HepG2 (cell line): ENCODE data around the gene GRM5. TPM values are rescaled to one million over a fixed set of nuclear protein-coding genes. Genes with fewer than 3 reads are reported as not detected.

ENCODE experiments used
- ATAC-seq: fragments of 200-7000 bp; cut with Tn5 transposase; 3 replicates; pipeline ENCODE4 v1.9.1; 2020; ENCODE audit warnings: mild to moderate bottlenecking, moderate library complexity
- BruUV-seq: library from RNA; stranded (reverse); fragments of 400-500 nt; replicated peaks from 2 replicates; lab custom pipeline; 2021; lab: Mats Ljungman, UMichigan
- CTCF ChIA-PET: fragments of 300-600 bp; formaldehyde crosslinking; extraction: SDS; loops from one replicate; lab custom pipeline; 2021; ENCODE audit warnings: low total read pairs, inconsistent platforms, low intra/inter-chr PET ratio; lab: Yijun Ruan, JAX
- POLR2A ChIA-PET: fragments of 350-600 bp; sonication (Branson Sonifier 250); formaldehyde crosslinking; loops from one replicate; lab custom pipeline; 2020; ENCODE audit warnings: antibody characterized with exemption, inconsistent platforms; lab: Yijun Ruan, JAX
- DNase-seq: peaks from one replicate; pipeline ENCODE4 v3.0.0-alpha.2; 2015; ENCODE audit warnings: low spot score
- FAIRE-seq: peaks from 3 replicates; lab custom pipeline; 2011; peaks lifted over from hg19 to GRCh38; lab: Jason Lieb, UNC
- H2AFZ ChIP-seq: one replicate; pipeline ENCODE4 v1.6.1; 2011; ENCODE audit warnings: low read length, inconsistent platforms
- H3K27ac ChIP-seq: fragments of 300-600 bp; 3 replicates; pipeline ENCODE4 v1.8.0; 2011; ENCODE audit warnings: mixed run types, mild to moderate bottlenecking, mixed read lengths, low read length, inconsistent platforms; ENCODE audit not compliant: insufficient read depth; ENCODE audit errors: extremely low read length
- H3K27me3 ChIP-seq, 2 experiments: fragments of 200-600 bp in 1 of 2; 2 replicates in 1 of 2; 3 replicates in 1 of 2; pipeline versions ENCODE4 v1.6.0 to v1.8.0; 2011; ENCODE audit warnings: low read length in 2 of 2, mild to moderate bottlenecking in 2 of 2, moderate library complexity in 2 of 2, inconsistent platforms in 1 of 2; ENCODE audit not compliant: insufficient read depth in 2 of 2, control insufficient read depth in 1 of 2
- H3K36me3 ChIP-seq, 2 experiments: fragments of 200-600 bp in 1 of 2; replicated peaks in 1 of 2; 2 replicates in 1 of 2; 3 replicates in 1 of 2; pipeline versions ENCODE4 v1.5.1 to v1.8.0; 2011; ENCODE audit warnings: low read length in 2 of 2, inconsistent platforms in 1 of 2; ENCODE audit not compliant: insufficient read depth in 2 of 2, control insufficient read depth in 1 of 2
- H3K4me1 ChIP-seq: 2 replicates; pipeline ENCODE4 v1.5.1; 2012; ENCODE audit warnings: low read length, inconsistent platforms; ENCODE audit not compliant: insufficient read depth
- H3K4me2 ChIP-seq: 2 replicates; pipeline ENCODE4 v1.6.0; 2011; ENCODE audit warnings: low read depth, low read length, inconsistent platforms
- H3K4me3 ChIP-seq, 3 experiments: fragments of 200-600 bp in 1 of 3; sonication (generic), shearing (Covaris generic) in 1 of 3; replicated peaks in 1 of 3; 2 replicates each; pipeline ENCODE4 v1.5.1; 2011 to 2016; ENCODE audit warnings: low read length in 3 of 3, inconsistent platforms in 2 of 3, low read depth in 2 of 3, mild to moderate bottlenecking in 2 of 3, control low read depth in 1 of 3, mixed read lengths in 1 of 3; ENCODE audit not compliant: insufficient read depth in 1 of 3
- H3K79me2 ChIP-seq: one replicate; pipeline ENCODE4 v1.6.1; 2011; ENCODE audit warnings: low read length, inconsistent platforms; ENCODE audit not compliant: insufficient read depth
- H3K9ac ChIP-seq: 2 replicates; pipeline ENCODE4 v1.6.0; 2011; ENCODE audit warnings: mild to moderate bottlenecking, low read depth, low read length, inconsistent platforms; ENCODE audit not compliant: insufficient read depth
- H3K9me3 ChIP-seq: 2 replicates; pipeline ENCODE4 v1.5.1; 2012; ENCODE audit warnings: mild to moderate bottlenecking, low read length
- H4K20me1 ChIP-seq: 2 replicates; pipeline ENCODE4 v1.6.0; 2011; ENCODE audit warnings: inconsistent platforms, mild to moderate bottlenecking, low read length, moderate library complexity; ENCODE audit not compliant: insufficient read depth
- ASH2L ChIP-seq: fragments of 300-600, 200-600 bp; sonication (generic); IDR thresholded peaks from 2 replicates; pipeline ENCODE4 v1.7.0; 2017; ENCODE audit warnings: low read depth, mild to moderate bottlenecking, moderate library complexity, mixed read lengths, low read length; ENCODE audit not compliant: insufficient read length
- ATF7 ChIP-seq, 2 experiments: fragments of 450-650 bp in 1 of 2; sonication (generic) in 1 of 2; formaldehyde crosslinking in 1 of 2; IDR thresholded peaks; 2 replicates each; pipeline versions ENCODE4 v1.4.0 to v1.6.1; 2016 to 2020; ENCODE audit warnings: antibody characterized with exemption in 1 of 2, mild to moderate bottlenecking in 1 of 2, missing genetic modification reagents in 1 of 2
- CREB1 ChIP-seq, 2 experiments: fragments of 450-650 bp in 1 of 2; IDR thresholded peaks; 2 replicates each; pipeline ENCODE4 v1.6.1; 2016 to 2017; ENCODE audit warnings: control low read depth in 1 of 2, mild to moderate bottlenecking in 1 of 2, missing compliant biosample characterization in 1 of 2, missing genetic modification characterization in 1 of 2
- IRF2 ChIP-seq: IDR thresholded peaks from 2 replicates; pipeline ENCODE4 v1.6.1; 2018; ENCODE audit warnings: missing genetic modification reagents, missing compliant biosample characterization
- ISX ChIP-seq: sonication (generic); formaldehyde crosslinking; conservative IDR thresholded peaks from 2 replicates; pipeline ENCODE4 v1.5.0; 2020; ENCODE audit warnings: missing genetic modification reagents
- KMT2B ChIP-seq: IDR thresholded peaks from 2 replicates; pipeline ENCODE4 v1.6.1; 2016; ENCODE audit warnings: missing genetic modification reagents, missing compliant biosample characterization
- POLR2G ChIP-seq: fragments of 200-400 bp; formaldehyde crosslinking; IDR thresholded peaks from 2 replicates; pipeline ENCODE4 v1.6.1; 2018; ENCODE audit warnings: mild to moderate bottlenecking, low read depth, low read length, moderate library complexity
- RFXANK ChIP-seq: IDR thresholded peaks from 2 replicates; pipeline ENCODE4 v1.6.1; 2016
- TAF1 ChIP-seq: sonication (generic); formaldehyde crosslinking; IDR thresholded peaks from 2 replicates; pipeline ENCODE4 v1.4.0; 2020; ENCODE audit warnings: missing genetic modification reagents
- XRCC5 ChIP-seq: fragments of 200-400 bp; formaldehyde crosslinking; optimal IDR thresholded peaks from 2 replicates; pipeline ENCODE3; 2017; ENCODE audit warnings: mild to moderate bottlenecking, low read length
- ZNF136 ChIP-seq: sonication (generic); formaldehyde crosslinking; IDR thresholded peaks from 2 replicates; pipeline ENCODE4 v1.8.1; 2022; ENCODE audit warnings: low read depth, mild to moderate bottlenecking, moderate library complexity, missing genetic modification reagents
- ZNF251 ChIP-seq: sonication (generic); formaldehyde crosslinking; IDR thresholded peaks from 2 replicates; pipeline ENCODE4 v1.9.0; 2021; ENCODE audit warnings: mild to moderate bottlenecking, missing genetic modification reagents
- ZNF430 ChIP-seq: sonication (generic); formaldehyde crosslinking; IDR thresholded peaks from 2 replicates; pipeline ENCODE4 v1.9.0; 2021; ENCODE audit warnings: mild to moderate bottlenecking, missing genetic modification reagents
- WGBS: methylation state at CpG from one replicate; pipeline ENCODE4 v1.1.6; 2017; ENCODE audit warnings: low lambda C conversion rate; 5-methylcytosine and 5-hydroxymethylcytosine counted together
- in situ Hi-C: cut with HindIII; loops from 2 replicates; pipeline ENCODE4 v1.10.0; 2017; ENCODE audit warnings: low pct_unique_long_range_greater_than_20kb; ENCODE audit not compliant: extremely low pct_ligation_motif_present
- intact Hi-C: fragments of 100-400 bp; cut with micrococcal nuclease; formaldehyde crosslinking; loops from one replicate; pipeline ENCODE4 v1.10.0; 2022; ENCODE audit not compliant: unreplicated experiment
- polyA plus RNA-seq, 8 experiments: library from polyadenylated mRNA; depleted of rRNA in 3 of 8; stranded (reverse) in 7 of 8; unstranded in 1 of 8; fragments of >200 nt; fragmentation: Illumina TruSeq in 4 of 8; extraction: Trizol in 4 of 8; gene quantifications; 2 replicates each; pipeline versions ENCODE4 v1.2.1 to v1.2.3, GENCODE V29; 2011 to 2016; ENCODE audit warnings: low read depth in 4 of 8, missing spikeins in 1 of 8, mixed read lengths in 1 of 8; ENCODE audit not compliant: insufficient read depth in 1 of 8
- total RNA-seq, 5 experiments: library from RNA; depleted of rRNA; stranded (reverse); fragments of >200 nt; fragmentation: Illumina TruSeq; extraction: Trizol; gene quantifications; 2 replicates each; pipeline ENCODE4 v1.2.3, GENCODE V29; 2016; ENCODE audit warnings: low read depth in 1 of 5
- TF ChIP-seq, protein P1 (sequence below), 2 experiments: fragments of 450-650 bp in 1 of 2; sonication (generic) in 1 of 2; formaldehyde crosslinking; IDR thresholded peaks; 2 replicates each; pipeline versions ENCODE4 v1.5.0 to v1.8.0; 2020 to 2022; ENCODE audit warnings: mild to moderate bottlenecking in 1 of 2, missing genetic modification reagents in 1 of 2
- TF ChIP-seq, protein P2 (sequence below): sonication (generic); formaldehyde crosslinking; IDR thresholded peaks from 2 replicates; pipeline ENCODE4 v1.5.1; 2020; ENCODE audit warnings: missing genetic modification reagents, mild to moderate bottlenecking, borderline replicate concordance
- TF ChIP-seq, protein P3 (sequence below): IDR thresholded peaks from 2 replicates; pipeline ENCODE4 v1.6.1; 2016; ENCODE audit warnings: low read depth, control low read depth
- TF ChIP-seq, protein P4 (sequence below): sonication (generic); formaldehyde crosslinking; conservative IDR thresholded peaks from 2 replicates; pipeline ENCODE4 v1.4.0; 2020; ENCODE audit warnings: mild to moderate bottlenecking, missing genetic modification reagents, moderate library complexity

The GRM5 gene
- total and polyA plus RNA-seq, 2 of the 13 experiments (the other 11 are each of a cell fraction or from before 2014, with no cell fraction given): not detected

DNA sequence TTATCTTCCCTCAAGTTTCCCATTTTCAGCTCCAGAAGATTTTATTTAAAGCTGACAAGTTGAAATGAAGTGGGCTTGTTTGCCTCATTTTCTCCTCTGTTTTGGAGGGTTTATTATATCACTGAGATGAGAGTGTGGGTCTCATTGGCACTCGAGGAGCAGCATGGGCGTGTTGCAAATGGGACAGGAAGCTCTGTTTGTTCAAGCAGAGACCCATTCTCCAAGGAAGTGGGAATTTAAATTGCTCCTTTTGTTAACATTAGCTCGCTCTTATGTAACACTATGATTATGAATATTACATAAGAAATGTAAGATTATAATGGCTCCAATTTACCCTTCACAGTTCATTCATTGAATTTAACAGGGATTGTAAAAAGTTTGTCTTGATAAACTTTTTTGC is 410.6 kb downstream of the GRM5 start:
- H3K4me2 ChIP-seq: no peak overlapping the region
- H3K27ac ChIP-seq: no peak overlapping the region
- 4% methylated on average over 3 of the region's 3 CpGs for WGBS
- no TSS peak for BruUV-seq
- in situ Hi-C loops (no loop called here), intact Hi-C loops (no loop called here)
- ATAC-seq: no peak
- H2AFZ ChIP-seq: no peak overlapping the region
- H3K27me3 ChIP-seq: no peaks in the 10 kb centered on the region
- no peak overlapping the region for H3K9ac ChIP-seq
- no peaks in the 10 kb centered on the region for H3K79me2 ChIP-seq
- H3K36me3 ChIP-seq: no peaks in the 10 kb centered on the region
- CTCF ChIA-PET: no interaction called here
- H4K20me1 ChIP-seq: no peaks in the 10 kb centered on the region
- H3K4me3 ChIP-seq: no peak overlapping the region
- no peaks in the 10 kb centered on the region for H3K4me1 ChIP-seq
- FAIRE-seq: no peak
- H3K9me3 ChIP-seq: no peaks in the 10 kb centered on the region
- POLR2A ChIA-PET: no interaction called here
- no peak for DNase-seq
- TF ChIP-seq TAF1 (CRISPR knock-in tag) (no peak), IRF2 (CRISPR knock-in tag) (no peak), ISX (no peak), CREB1 (IDR thresholded peaks at IDR 0.05) (no peak), CREB1 (CRISPR knock-in tag; IDR thresholded peaks at IDR 0.05) (no peak), ATF7 (IDR thresholded peaks at IDR 0.05) (no peak), ATF7 (CRISPR knock-in tag; IDR thresholded peaks at IDR 0.05) (no peak), ZNF136 (no peak), XRCC5 (no peak), POLR2G (no peak), RFXANK (CRISPR knock-in tag) (no peak), KMT2B (CRISPR knock-in tag) (no peak), ZNF430 (no peak), ZNF251 (CRISPR knock-in tag) (no peak), ASH2L (no peak)
- TF ChIP-seq, protein P1, sequence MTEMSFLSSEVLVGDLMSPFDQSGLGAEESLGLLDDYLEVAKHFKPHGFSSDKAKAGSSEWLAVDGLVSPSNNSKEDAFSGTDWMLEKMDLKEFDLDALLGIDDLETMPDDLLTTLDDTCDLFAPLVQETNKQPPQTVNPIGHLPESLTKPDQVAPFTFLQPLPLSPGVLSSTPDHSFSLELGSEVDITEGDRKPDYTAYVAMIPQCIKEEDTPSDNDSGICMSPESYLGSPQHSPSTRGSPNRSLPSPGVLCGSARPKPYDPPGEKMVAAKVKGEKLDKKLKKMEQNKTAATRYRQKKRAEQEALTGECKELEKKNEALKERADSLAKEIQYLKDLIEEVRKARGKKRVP (CRISPR knock-in tag; IDR thresholded peaks at IDR 0.05): no peak
- TF ChIP-seq, protein P2, sequence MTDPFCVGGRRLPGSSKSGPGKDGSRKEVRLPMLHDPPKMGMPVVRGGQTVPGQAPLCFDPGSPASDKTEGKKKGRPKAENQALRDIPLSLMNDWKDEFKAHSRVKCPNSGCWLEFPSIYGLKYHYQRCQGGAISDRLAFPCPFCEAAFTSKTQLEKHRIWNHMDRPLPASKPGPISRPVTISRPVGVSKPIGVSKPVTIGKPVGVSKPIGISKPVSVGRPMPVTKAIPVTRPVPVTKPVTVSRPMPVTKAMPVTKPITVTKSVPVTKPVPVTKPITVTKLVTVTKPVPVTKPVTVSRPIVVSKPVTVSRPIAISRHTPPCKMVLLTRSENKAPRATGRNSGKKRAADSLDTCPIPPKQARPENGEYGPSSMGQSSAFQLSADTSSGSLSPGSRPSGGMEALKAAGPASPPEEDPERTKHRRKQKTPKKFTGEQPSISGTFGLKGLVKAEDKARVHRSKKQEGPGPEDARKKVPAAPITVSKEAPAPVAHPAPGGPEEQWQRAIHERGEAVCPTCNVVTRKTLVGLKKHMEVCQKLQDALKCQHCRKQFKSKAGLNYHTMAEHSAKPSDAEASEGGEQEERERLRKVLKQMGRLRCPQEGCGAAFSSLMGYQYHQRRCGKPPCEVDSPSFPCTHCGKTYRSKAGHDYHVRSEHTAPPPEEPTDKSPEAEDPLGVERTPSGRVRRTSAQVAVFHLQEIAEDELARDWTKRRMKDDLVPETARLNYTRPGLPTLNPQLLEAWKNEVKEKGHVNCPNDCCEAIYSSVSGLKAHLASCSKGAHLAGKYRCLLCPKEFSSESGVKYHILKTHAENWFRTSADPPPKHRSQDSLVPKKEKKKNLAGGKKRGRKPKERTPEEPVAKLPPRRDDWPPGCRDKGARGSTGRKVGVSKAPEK (CRISPR knock-in tag): no peak
- TF ChIP-seq, protein P3, sequence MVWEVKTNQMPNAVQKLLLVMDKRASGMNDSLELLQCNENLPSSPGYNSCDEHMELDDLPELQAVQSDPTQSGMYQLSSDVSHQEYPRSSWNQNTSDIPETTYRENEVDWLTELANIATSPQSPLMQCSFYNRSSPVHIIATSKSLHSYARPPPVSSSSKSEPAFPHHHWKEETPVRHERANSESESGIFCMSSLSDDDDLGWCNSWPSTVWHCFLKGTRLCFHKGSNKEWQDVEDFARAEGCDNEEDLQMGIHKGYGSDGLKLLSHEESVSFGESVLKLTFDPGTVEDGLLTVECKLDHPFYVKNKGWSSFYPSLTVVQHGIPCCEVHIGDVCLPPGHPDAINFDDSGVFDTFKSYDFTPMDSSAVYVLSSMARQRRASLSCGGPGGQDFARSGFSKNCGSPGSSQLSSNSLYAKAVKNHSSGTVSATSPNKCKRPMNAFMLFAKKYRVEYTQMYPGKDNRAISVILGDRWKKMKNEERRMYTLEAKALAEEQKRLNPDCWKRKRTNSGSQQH (CRISPR knock-in tag): no peak
- TF ChIP-seq, protein P4, sequence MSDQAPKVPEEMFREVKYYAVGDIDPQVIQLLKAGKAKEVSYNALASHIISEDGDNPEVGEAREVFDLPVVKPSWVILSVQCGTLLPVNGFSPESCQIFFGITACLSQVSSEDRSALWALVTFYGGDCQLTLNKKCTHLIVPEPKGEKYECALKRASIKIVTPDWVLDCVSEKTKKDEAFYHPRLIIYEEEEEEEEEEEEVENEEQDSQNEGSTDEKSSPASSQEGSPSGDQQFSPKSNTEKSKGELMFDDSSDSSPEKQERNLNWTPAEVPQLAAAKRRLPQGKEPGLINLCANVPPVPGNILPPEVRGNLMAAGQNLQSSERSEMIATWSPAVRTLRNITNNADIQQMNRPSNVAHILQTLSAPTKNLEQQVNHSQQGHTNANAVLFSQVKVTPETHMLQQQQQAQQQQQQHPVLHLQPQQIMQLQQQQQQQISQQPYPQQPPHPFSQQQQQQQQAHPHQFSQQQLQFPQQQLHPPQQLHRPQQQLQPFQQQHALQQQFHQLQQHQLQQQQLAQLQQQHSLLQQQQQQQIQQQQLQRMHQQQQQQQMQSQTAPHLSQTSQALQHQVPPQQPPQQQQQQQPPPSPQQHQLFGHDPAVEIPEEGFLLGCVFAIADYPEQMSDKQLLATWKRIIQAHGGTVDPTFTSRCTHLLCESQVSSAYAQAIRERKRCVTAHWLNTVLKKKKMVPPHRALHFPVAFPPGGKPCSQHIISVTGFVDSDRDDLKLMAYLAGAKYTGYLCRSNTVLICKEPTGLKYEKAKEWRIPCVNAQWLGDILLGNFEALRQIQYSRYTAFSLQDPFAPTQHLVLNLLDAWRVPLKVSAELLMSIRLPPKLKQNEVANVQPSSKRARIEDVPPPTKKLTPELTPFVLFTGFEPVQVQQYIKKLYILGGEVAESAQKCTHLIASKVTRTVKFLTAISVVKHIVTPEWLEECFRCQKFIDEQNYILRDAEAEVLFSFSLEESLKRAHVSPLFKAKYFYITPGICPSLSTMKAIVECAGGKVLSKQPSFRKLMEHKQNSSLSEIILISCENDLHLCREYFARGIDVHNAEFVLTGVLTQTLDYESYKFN: no peak
